Stomach (tissue), 9 donors: ENCODE results near the gene CELSR1. TPM values are rescaled to one million over a fixed set of nuclear protein-coding genes. Genes with fewer than 3 reads are reported as not detected.

Source experiments
- DNase-seq, 2 donors: peaks; one replicate each; pipeline versions ENCODE4 v3.0.0 to v3.0.0-alpha.2; 2013 to 2019
- H3K27ac ChIP-seq, 5 donors: fragments of 200-600 bp in 4 of 5; sonication (generic) in 4 of 5; one replicate each; pipeline ENCODE4 v1.5.1; 2013 to 2019; ENCODE audit warnings: mild to moderate bottlenecking in 1 of 5, moderate library complexity in 1 of 5
- H3K27me3 ChIP-seq, 3 donors: fragments of 200-600 bp; sonication (generic); one replicate each; pipeline ENCODE4 v1.5.1; 2017 to 2019; ENCODE audit warnings: mixed run types in 1 of 3
- H3K36me3 ChIP-seq, 4 donors: fragments of 200-600 bp; sonication (generic); 1 replicate in 3 of 4; 2 replicates in 1 of 4; pipeline ENCODE4 v1.5.1; 2016 to 2019
- H3K4me1 ChIP-seq, 4 donors: fragments of 200-600 bp; sonication (generic); one replicate each; pipeline ENCODE4 v1.5.1; 2016 to 2019
- H3K4me3 ChIP-seq, 4 donors: fragments of 200-600 bp; sonication (generic) in 3 of 4; one replicate each; pipeline ENCODE4 v1.5.1; 2016 to 2019; ENCODE audit warnings: mild to moderate bottlenecking in 1 of 4
- H3K9me3 ChIP-seq, 4 donors: fragments of 200-600 bp; sonication (generic); one replicate each; pipeline ENCODE4 v1.5.1; 2016 to 2019
- CTCF ChIP-seq, 7 experiments: fragments of 450-650 bp in 4 of 7; fragments of 200-600 bp in 3 of 7; sonication (generic) in 3 of 7; IDR thresholded peaks; one replicate each; pipeline ENCODE4 v1.5.1; 2016 to 2019; ENCODE audit warnings: antibody characterized with exemption in 7 of 7, control low read depth in 2 of 7, mild to moderate bottlenecking in 1 of 7
- EP300 ChIP-seq: sonication (generic); formaldehyde crosslinking; IDR thresholded peaks from one replicate; pipeline ENCODE4 v1.6.1; 2017; ENCODE audit warnings: antibody characterized with exemption
- POLR2A ChIP-seq, 4 donors: fragments of 450-650 bp; IDR thresholded peaks; one replicate each; pipeline ENCODE4 v1.6.1; 2016; ENCODE audit warnings: antibody characterized with exemption in 4 of 4, control low read depth in 2 of 4, mild to moderate bottlenecking in 1 of 4, moderate library complexity in 1 of 4
- POLR2AphosphoS5 ChIP-seq, 3 donors: sonication (generic); formaldehyde crosslinking; IDR thresholded peaks; one replicate each; pipeline ENCODE4 v1.6.1; 2016; ENCODE audit warnings: antibody characterized with exemption in 3 of 3
- WGBS, 5 donors: extraction: QIAGEN DNeasy Blood & Tissue Kit in 3 of 5; methylation state at CpG; one replicate each; pipeline versions ENCODE4 v1.1.5 to v1.1.7; 2013 to 2018; 5-methylcytosine and 5-hydroxymethylcytosine counted together
- intact Hi-C: fragments of 100-400 bp; cut with DNase I; formaldehyde crosslinking; loops from one replicate; pipeline ENCODE4 v1.15.1; 2023; ENCODE audit warnings: low total_unique reads
- polyA plus RNA-seq, 3 donors: library from polyadenylated mRNA; stranded (reverse); fragments of 200-250 nt; gene quantifications; one replicate each; pipeline ENCODE4 v1.2.3, GENCODE V29; 2013
- total RNA-seq, 5 donors: library from RNA; depleted of rRNA; stranded (reverse); fragments of >200 nt; gene quantifications; one replicate each; pipeline versions ENCODE4 v1.1.0 to v1.2.3, GENCODE V29; 2014 to 2016
- donor health status: healthy with polysubstance abuse.
- donor health status: Bipolar disorder and iron deficiency.
- donor health status: healthy.

The CELSR1 gene
- total and polyA plus RNA-seq, 8 donors, result 0.29 to 78.2 (median 13.4) TPM

GRCh38 chr22:46482056-46482675, 55.3 kb downstream of the CELSR1 start:
- H3K4me1 ChIP-seq, result no peaks in the 10 kb centered on the region
- 78 to 92% (median 83%) methylated on average over 6 to 7 of the region's 7 CpGs for WGBS, 5 donors
- no peaks in the 10 kb centered on the region for H3K36me3 ChIP-seq
- TF ChIP-seq EP300 (no peak), POLR2A (IDR thresholded peaks at IDR 0.05) (no peak), POLR2AphosphoS5 (IDR thresholded peaks at IDR 0.05) (no peak), CTCF (IDR thresholded peaks at IDR 0.05) (no peak)
- no peak for DNase-seq
- peaks cover 0 to 9% (median 0%) of the 10 kb centered on the region in 3 donors for H3K27me3 ChIP-seq
- H3K9me3 ChIP-seq, result peaks cover 0 to 5% (median 0%) of the 10 kb centered on the region in 4 donors
- no peak overlapping the region for H3K27ac ChIP-seq
- H3K4me3 ChIP-seq, result no peak overlapping the region
- intact Hi-C loops, result no loop called here

DNA sequence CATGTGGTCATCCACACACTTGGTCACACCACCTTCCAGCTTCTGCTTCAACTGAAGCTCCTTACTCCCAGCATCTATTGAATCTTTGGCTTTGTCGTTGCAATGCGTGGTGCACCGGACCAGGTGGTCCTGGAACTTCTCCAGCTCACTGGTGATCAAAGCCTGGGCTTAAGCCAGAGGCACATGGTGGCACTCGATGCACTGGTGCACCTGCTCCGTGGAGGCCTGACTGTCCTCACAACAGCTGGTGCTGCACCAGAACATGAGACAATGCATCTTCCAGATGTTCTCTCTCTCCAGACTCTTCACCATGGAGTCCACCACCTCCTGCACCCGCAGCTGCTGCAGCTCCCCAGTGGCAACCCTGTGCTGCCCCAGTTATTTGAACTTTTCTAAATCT, 56.0 kb downstream of the CELSR1 start:
- no peaks in the 10 kb centered on the region for H3K4me1 ChIP-seq
- WGBS, 5 donors, result 69 to 74% (median 72%) methylated on average over 6 of the region's 6 CpGs

DNA sequence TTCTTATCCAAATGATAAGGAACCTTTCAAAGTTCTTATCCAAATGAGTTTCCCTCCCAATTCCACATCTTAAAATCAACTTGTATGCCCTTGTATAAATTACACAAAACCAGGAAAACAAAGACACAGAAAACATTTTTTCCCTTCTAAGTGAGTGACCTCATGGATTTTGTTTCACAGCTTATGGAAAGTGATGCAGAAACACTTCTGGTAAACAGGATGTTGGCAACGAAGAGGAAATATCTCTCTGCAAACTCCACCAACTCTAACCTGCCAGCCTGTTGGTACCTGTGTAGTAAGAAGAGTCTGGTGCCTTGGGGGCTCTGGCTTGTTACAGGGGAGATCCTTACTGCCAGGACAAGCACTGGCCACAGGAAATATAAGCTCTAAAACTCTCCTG, 57.0 kb downstream of the CELSR1 start:
- H3K9me3 ChIP-seq, result peaks cover 0 to 5% (median under 1%) of the 10 kb centered on the region in 4 donors
- H3K4me3 ChIP-seq, result no peak overlapping the region
- no peak for DNase-seq
- TF ChIP-seq POLR2A (IDR thresholded peaks at IDR 0.05) (no peak), EP300 (no peak), POLR2AphosphoS5 (IDR thresholded peaks at IDR 0.05) (no peak)
- no peaks in the 10 kb centered on the region for H3K36me3 ChIP-seq
- peaks cover 0 to 9% (median 0%) of the 10 kb centered on the region in 3 donors for H3K27me3 ChIP-seq
- intact Hi-C loops, result no loop called here
- H3K27ac ChIP-seq, result no peak overlapping the region
- WGBS, 5 donors, result 8 to 21% (median 18%) methylated on average over 1 of the region's 1 CpG
- no peaks in the 10 kb centered on the region for H3K4me1 ChIP-seq

More for the DNA sequence above, 56.0 kb downstream of the CELSR1 start:
- Histone ChIP-seq H3K27me3 (peaks cover 0 to 9% (median 0%) of the 10 kb centered on the region in 3 donors), H3K9me3 (peaks cover 0 to 5% (median 0%) of the 10 kb centered on the region in 4 donors), H3K4me3 (no peak overlapping the region), H3K36me3 (no peaks in the 10 kb centered on the region), H3K27ac (no peak overlapping the region)
- intact Hi-C loops, result no loop called here
- no peak for DNase-seq
- TF ChIP-seq EP300, result no peak
- no peak for TF ChIP-seq CTCF (IDR thresholded peaks at IDR 0.05)
- TF ChIP-seq POLR2AphosphoS5 (IDR thresholded peaks at IDR 0.05), result no peak
- TF ChIP-seq POLR2A (IDR thresholded peaks at IDR 0.05), result no peak

GRCh38 chr22:46479046-46479445, 58.4 kb downstream of the CELSR1 start:
- TF ChIP-seq CTCF (IDR thresholded peaks at IDR 0.05), result no peak
- TF ChIP-seq EP300, result no peak
- TF ChIP-seq POLR2AphosphoS5 (IDR thresholded peaks at IDR 0.05), result no peak
- no peak for TF ChIP-seq POLR2A (IDR thresholded peaks at IDR 0.05)
- no peaks in the 10 kb centered on the region for H3K36me3 ChIP-seq
- no peaks in the 10 kb centered on the region for H3K4me1 ChIP-seq
- DNase-seq, result no peak
- peaks cover 0 to 5% (median 2%) of the 10 kb centered on the region in 4 donors for H3K9me3 ChIP-seq
- intact Hi-C loops, result no loop called here
- H3K4me3 ChIP-seq, result no peak overlapping the region
- peaks cover 0 to 9% (median 0%) of the 10 kb centered on the region in 3 donors for H3K27me3 ChIP-seq
- 84 to 90% (median 88%) methylated on average over 16 of the region's 16 CpGs for WGBS, 5 donors
- H3K27ac ChIP-seq, result no peak overlapping the region

DNA sequence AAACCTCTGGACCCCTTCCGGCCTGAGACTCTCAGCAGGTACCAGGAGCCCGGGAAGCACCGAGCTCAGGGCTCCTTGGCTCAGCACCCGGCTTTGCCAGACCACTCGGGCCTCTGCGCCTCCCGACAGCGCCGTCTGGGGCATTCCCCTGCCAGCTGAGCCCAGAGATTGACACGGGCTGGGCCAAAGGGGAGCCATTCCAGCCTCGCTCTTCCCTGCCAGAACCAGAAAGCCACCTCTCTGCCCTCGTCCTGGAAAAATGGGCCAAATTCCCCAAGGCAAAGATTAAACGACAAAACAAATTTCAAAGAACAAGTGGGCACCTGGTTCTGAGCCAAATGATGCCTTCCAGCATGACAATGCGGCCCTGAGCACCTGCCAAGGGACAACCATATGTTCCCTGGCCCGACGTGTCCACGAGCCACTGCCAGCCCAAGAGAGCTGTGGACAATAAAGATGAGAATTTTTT, 59.3 kb downstream of the CELSR1 start:
- no peak for TF ChIP-seq EP300
- TF ChIP-seq POLR2A (IDR thresholded peaks at IDR 0.05), result no peak
- TF ChIP-seq POLR2AphosphoS5 (IDR thresholded peaks at IDR 0.05), result no peak
- no peak for TF ChIP-seq CTCF (IDR thresholded peaks at IDR 0.05)
- 78 to 87% (median 86%) methylated on average over 11 to 17 of the region's 17 CpGs for WGBS, 5 donors
- H3K27ac ChIP-seq, result no peak overlapping the region
- intact Hi-C loops, result no loop called here
- peaks cover 0 to 5% (median 2%) of the 10 kb centered on the region in 4 donors for H3K9me3 ChIP-seq
- DNase-seq, result no peak
- H3K4me3 ChIP-seq, result no peak overlapping the region
- no peaks in the 10 kb centered on the region for H3K4me1 ChIP-seq
- peaks cover 0 to 13% (median 0%) of the 10 kb centered on the region in 3 donors for H3K27me3 ChIP-seq
- no peaks in the 10 kb centered on the region for H3K36me3 ChIP-seq
